Measurements from ENCODE around the gene MYOT.

- TF ChIP-seq CTCF (IDR thresholded peaks at IDR 0.05) (no peak), POLR2AphosphoS5 (IDR thresholded peaks at IDR 0.05; ENCODE audit: insufficient read depth in 1 of 2, low read depth in 1 of 2) (no peak)
Observed at GRCh38 chr5:137896560-137896959, 28.9 kb downstream of the MYOT start.
